GM12801 (cell line): ENCODE measurements around the gene COQ8B.

ENCODE experiments used
- CTCF ChIP-seq: IDR thresholded peaks from one replicate; pipeline ENCODE4 v1.5.1; 2011; ENCODE audit warnings: control low read depth; ENCODE audit not compliant: insufficient read length; ENCODE audit errors: extremely low read depth

Gene COQ8B

DNA sequence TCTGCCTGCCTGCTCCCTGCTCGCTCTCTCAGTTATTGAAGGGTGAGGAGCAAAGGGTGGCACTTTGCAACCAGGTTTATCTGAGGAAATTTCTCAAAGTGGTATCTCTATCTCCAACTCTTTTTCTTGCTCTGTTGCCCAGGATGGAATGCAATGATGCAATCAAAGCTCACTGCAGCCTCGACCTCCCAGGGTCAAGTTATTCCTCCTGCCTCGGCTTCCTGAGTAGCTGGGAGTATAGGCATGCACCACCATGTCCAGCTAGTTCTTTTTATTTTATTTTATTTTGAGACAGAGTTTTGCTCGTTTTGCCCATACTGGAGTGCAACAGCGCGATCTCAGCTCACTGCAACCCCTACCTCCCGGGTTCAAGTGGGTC, 28.7 kb upstream of the COQ8B start:
- no peak for TF ChIP-seq CTCF

GRCh38 chr19:40744554-40745401, 28.1 kb upstream of the COQ8B start:
- TF ChIP-seq CTCF, result no peak

DNA sequence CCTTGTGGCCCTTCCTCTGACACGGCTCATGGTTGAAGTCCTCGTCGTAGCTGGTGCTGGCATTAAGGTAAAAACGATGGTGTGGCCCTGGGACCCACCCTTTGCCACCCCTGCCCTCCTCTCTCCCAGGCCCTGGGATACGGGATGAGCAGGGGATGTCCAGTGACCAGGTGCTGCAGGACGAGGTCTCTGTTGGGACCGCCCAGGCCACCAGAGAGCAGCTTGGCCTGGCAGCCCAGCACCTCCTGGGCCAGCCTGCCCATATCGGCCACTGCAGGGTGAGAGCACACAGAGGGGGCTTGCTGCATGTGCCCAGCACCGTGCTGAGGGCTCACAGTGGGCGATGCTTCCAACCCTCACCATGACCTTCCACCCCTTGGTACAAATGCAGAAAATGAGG, 27.2 kb upstream of the COQ8B start:
- TF ChIP-seq CTCF, result no peak

- TF ChIP-seq CTCF, result no peak
Observed at GRCh38 chr19:40742886-40743285, 26.2 kb upstream of the COQ8B start.

GRCh38 chr19:40742477-40742876, 25.8 kb upstream of the COQ8B start:
- TF ChIP-seq CTCF, result no peak

GRCh38 chr19:40741527-40742390, 25.1 kb upstream of the COQ8B start:
- no peak for TF ChIP-seq CTCF

GRCh38 chr19:40740747-40741146, 24.1 kb upstream of the COQ8B start:
- no peak for TF ChIP-seq CTCF
